Inflammatory macrophage treated with lipopolysaccharide for 4 hours (primary cell): ENCODE results near the gene KIFC3.
"Not testable (repeated sequence)": the region's sequence is repeated elsewhere in the genome, so short reads cannot be mapped to it uniquely, and the experiment has no call there.

Source experiments
- DNase-seq: peaks from one replicate; pipeline ENCODE4 v3.0.0-alpha.2; 2020

The KIFC3 gene

GRCh38 chr16:57736419-57737351 lies 65.6 kb downstream of the KIFC3 start:
- DNase-seq = peak; percentile 68

- no peak for DNase-seq
These were observed 66.4 kb downstream of the KIFC3 start, which contains the start of gene KATNB1 for GRCh38 chr16:57735755-57736418. KATNB1 (plus strand) TSS chr16:57735770; CDS start chr16:57737244, 1,474 bp downstream.

GRCh38 chr16:57734925-57735754 lies 67.2 kb downstream of the KIFC3 start:
- DNase-seq = peak; percentile 100

- no peak for DNase-seq
These were observed 67.9 kb downstream of the KIFC3 start for GRCh38 chr16:57734308-57734924.

- DNase-seq = no peak
These were observed 69.6 kb downstream of the KIFC3 start for GRCh38 chr16:57732714-57733113.

GRCh38 chr16:57732037-57732436 lies 70.3 kb downstream of the KIFC3 start:
- peak; percentile 80 for DNase-seq

GRCh38 chr16:57730771-57731730 lies 71.2 kb downstream of the KIFC3 start:
- no peak for DNase-seq

GRCh38 chr16:57729852-57730251 lies 72.4 kb downstream of the KIFC3 start:
- DNase-seq = not testable (repeated sequence)

GRCh38 chr16:57729182-57729484 lies 73.2 kb downstream of the KIFC3 start:
- no peak for DNase-seq

GRCh38 chr16:57728336-57729181 lies 73.7 kb downstream of the KIFC3 start:
- no peak for DNase-seq

- DNase-seq = no peak
These were observed 74.7 kb downstream of the KIFC3 start for GRCh38 chr16:57727610-57728009.

- no peak for DNase-seq
These were observed 75.8 kb downstream of the KIFC3 start for GRCh38 chr16:57726433-57726947.

- no peak for DNase-seq
These were observed 76.3 kb downstream of the KIFC3 start for GRCh38 chr16:57725976-57726375.

GRCh38 chr16:57725554-57725953 lies 76.7 kb downstream of the KIFC3 start:
- no peak for DNase-seq

- DNase-seq = peak; percentile 13
These were observed 77.1 kb downstream of the KIFC3 start for GRCh38 chr16:57725151-57725550.

- no peak for DNase-seq
These were observed 77.8 kb downstream of the KIFC3 start for GRCh38 chr16:57724531-57724930.

- no peak for DNase-seq
These were observed 79.1 kb downstream of the KIFC3 start for GRCh38 chr16:57723170-57723569.

GRCh38 chr16:57722651-57723050 lies 79.6 kb downstream of the KIFC3 start:
- no peak for DNase-seq

GRCh38 chr16:57722210-57722499 lies 80.1 kb downstream of the KIFC3 start:
- DNase-seq = no peak

- DNase-seq = no peak
These were observed 80.7 kb downstream of the KIFC3 start for GRCh38 chr16:57721356-57722209.
